Measurements from ENCODE around the gene NDE1. TPM values are rescaled to one million over a fixed set of nuclear protein-coding genes. Genes with fewer than 3 reads are reported as not detected.
"Not testable (repeated sequence)": the region's sequence is repeated elsewhere in the genome, so short reads cannot be mapped to it uniquely, and the experiment has no call there.

The NDE1 gene
- total and polyA plus RNA-seq, 8 donors = 3.3 to 13.2 (median 5.9) TPM

DNA sequence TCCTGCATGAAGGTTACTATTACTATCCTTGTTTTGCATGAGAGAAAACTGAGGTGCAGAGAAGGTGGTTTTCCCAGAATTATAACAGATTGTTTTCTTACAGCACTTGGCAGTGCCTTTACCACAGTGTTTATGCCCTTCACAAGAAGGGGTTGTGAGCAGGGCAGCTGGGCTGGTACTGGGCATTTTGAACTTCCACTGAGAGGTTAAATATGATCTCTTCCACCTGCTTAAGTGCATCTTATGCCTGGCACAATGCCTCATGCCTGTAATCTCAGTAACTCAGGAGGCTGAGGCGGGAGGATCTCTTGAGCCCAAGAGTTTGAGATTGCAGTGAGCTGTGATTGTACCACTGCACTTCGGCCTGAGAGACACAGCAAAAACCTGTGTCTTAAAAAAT, 36.2 kb downstream of the NDE1 start:
- intact Hi-C loops (cut with DNase I) = no loop called here
- Histone ChIP-seq H3K36me3 (peaks cover 0 to 13% (median 0%) of the 10 kb centered on the region in 3 donors), H3K4me3 (no peak overlapping the region), H3K27me3 (no peaks in the 10 kb centered on the region), H3K27ac (no peak overlapping the region), H3K9me3 (no peaks in the 10 kb centered on the region), H3K4me1 (no peaks in the 10 kb centered on the region)
- no peak for ATAC-seq
- DNase-seq = no peak
- TF ChIP-seq, protein P1, sequence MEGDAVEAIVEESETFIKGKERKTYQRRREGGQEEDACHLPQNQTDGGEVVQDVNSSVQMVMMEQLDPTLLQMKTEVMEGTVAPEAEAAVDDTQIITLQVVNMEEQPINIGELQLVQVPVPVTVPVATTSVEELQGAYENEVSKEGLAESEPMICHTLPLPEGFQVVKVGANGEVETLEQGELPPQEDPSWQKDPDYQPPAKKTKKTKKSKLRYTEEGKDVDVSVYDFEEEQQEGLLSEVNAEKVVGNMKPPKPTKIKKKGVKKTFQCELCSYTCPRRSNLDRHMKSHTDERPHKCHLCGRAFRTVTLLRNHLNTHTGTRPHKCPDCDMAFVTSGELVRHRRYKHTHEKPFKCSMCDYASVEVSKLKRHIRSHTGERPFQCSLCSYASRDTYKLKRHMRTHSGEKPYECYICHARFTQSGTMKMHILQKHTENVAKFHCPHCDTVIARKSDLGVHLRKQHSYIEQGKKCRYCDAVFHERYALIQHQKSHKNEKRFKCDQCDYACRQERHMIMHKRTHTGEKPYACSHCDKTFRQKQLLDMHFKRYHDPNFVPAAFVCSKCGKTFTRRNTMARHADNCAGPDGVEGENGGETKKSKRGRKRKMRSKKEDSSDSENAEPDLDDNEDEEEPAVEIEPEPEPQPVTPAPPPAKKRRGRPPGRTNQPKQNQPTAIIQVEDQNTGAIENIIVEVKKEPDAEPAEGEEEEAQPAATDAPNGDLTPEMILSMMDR (IDR thresholded peaks at IDR 0.05) = no peak
- FAIRE-seq = no peak
- 88 to 100% methylated on average over 2 of the region's 2 CpGs for WGBS, 2 donors

DNA sequence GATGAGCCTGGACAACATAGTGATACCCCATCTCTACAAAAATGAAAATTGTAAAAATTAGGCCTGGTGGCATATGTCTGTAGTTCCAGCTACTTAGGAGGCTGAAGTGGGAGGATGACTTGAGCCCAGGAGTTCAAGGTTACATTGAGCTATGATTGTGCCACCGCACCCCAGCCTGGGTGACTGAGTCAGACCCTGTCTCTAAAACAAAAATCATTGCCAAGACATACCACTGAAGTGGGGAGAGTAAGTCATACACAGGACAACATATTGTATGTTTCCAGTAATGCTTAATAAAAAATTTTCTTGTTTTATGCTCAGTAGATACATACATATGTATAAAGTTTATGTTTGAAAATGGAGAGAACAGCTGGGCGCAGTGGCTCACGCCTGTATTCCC, 39.2 kb downstream of the NDE1 start:
- 95 to 100% methylated on average over 3 of the region's 3 CpGs for WGBS, 2 donors
- ATAC-seq = no peak
- Histone ChIP-seq H3K4me1 (no peaks in the 10 kb centered on the region), H3K9me3 (no peaks in the 10 kb centered on the region), H3K4me3 (no peak overlapping the region), H3K27ac (no peak overlapping the region), H3K27me3 (no peaks in the 10 kb centered on the region), H3K36me3 (peaks cover 0 to 21% (median 0%) of the 10 kb centered on the region in 3 donors)
- TF ChIP-seq, protein P1 (IDR thresholded peaks at IDR 0.05) = no peak
- intact Hi-C loops (cut with DNase I) = no loop called here
- no peak for FAIRE-seq
- no peak for DNase-seq

DNA sequence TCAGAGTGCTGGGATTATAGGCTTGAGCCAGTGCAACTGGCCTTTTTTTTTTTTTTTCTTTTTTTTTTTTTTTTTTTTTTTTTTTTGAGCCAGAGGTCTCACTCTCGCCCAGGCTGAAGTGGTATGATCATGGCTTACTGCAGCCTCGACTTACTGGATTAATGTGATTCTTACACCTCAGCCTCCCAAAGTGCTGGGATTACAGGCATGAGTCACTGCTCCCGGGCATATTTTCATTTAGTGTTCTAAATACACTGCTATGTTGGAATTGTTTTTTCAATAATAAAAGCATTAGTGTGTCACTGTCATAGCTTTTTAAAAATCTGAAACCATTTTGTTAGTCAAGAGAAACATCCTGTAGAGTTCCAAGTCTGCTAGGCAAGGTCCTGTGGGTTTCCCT, 40.3 kb downstream of the NDE1 start:
- Histone ChIP-seq H3K4me1 (no peaks in the 10 kb centered on the region), H3K4me3 (no peak overlapping the region), H3K27ac (no peak overlapping the region), H3K36me3 (peaks cover 0 to 24% (median 0%) of the 10 kb centered on the region in 3 donors), H3K9me3 (no peaks in the 10 kb centered on the region), H3K27me3 (no peaks in the 10 kb centered on the region)
- intact Hi-C loops (cut with DNase I) = no loop called here
- 87 to 95% methylated on average over 3 of the region's 3 CpGs for whole genome bisulfite sequencing, 2 donors
- DNase-seq (no peak), FAIRE-seq (no peak), ATAC-seq (no peak)
- TF ChIP-seq, protein P1 (IDR thresholded peaks at IDR 0.05) = no peak

DNA sequence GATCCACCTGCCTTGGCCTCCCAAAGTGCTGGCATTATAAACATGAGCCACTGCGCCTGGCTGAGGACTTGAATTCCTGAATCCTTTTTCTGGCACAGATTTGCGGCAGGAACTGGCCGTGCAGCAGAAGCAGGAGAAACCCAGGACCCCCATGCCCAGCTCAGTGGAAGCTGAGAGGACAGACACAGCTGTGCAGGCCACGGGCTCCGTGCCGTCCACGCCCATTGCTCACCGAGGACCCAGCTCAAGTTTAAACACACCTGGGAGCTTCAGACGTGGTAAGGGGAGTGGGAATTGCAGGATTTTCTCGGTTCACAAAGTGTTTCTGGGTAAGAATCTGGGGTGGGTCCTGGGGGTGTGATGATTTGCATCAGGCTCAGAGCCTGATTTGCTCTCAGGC, 41.0 kb downstream of the NDE1 start:
- ATAC-seq (no peak), DNase-seq (no peak), FAIRE-seq (no peak)
- Histone ChIP-seq H3K4me1 (no peaks in the 10 kb centered on the region), H3K27me3 (no peaks in the 10 kb centered on the region), H3K9me3 (no peaks in the 10 kb centered on the region), H3K27ac (no peak overlapping the region), H3K36me3 (peaks cover 0 to 24% (median 0%) of the 10 kb centered on the region in 3 donors), H3K4me3 (no peak overlapping the region)
- intact Hi-C loops (cut with DNase I) = no loop called here
- WGBS, 2 donors = 93 to 96% methylated on average over 10 of the region's 10 CpGs
- TF ChIP-seq, protein P1 (IDR thresholded peaks at IDR 0.05) = no peak

DNA sequence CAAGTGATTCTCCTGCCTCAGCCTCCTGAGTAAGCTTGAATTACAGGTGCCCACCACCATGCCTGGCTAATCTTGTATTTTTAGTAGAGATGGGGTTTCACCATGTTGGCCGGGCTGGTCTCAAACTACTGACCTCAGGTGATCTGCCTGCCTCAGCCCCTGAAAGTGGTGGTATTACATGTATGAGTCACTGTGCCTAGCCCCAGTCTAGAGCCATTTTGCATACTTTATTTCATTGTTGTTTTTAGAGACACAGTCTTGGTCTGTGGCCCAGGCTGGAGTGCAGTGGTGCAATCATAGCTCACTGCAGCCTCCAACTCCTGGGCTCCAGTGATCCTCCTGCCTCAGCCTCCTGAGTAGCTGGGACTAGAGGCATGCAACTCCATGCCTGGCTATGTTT, 42.5 kb downstream of the NDE1 start:
- FAIRE-seq; H3K27ac ChIP-seq; H3K4me1 ChIP-seq; H3K27me3 ChIP-seq; DNase-seq; H3K4me3 ChIP-seq; H3K9me3 ChIP-seq; ATAC-seq; intact Hi-C loops (cut with DNase I): not testable (repeated sequence)
- WGBS, 2 donors = 97 to 100% methylated on average over 1 of the region's 1 CpG
- peaks cover 0 to 19% (median 8%) of the 10 kb centered on the region in 3 donors for H3K36me3 ChIP-seq
